ENCODE data around the gene SLC9A7.

Gene SLC9A7

GRCh38 chrX:46715997-46716396, 42.9 kb downstream of the SLC9A7 start:
- DNase-seq (ENCODE audit: low spot score) = no peak
- TF ChIP-seq, protein P1, sequence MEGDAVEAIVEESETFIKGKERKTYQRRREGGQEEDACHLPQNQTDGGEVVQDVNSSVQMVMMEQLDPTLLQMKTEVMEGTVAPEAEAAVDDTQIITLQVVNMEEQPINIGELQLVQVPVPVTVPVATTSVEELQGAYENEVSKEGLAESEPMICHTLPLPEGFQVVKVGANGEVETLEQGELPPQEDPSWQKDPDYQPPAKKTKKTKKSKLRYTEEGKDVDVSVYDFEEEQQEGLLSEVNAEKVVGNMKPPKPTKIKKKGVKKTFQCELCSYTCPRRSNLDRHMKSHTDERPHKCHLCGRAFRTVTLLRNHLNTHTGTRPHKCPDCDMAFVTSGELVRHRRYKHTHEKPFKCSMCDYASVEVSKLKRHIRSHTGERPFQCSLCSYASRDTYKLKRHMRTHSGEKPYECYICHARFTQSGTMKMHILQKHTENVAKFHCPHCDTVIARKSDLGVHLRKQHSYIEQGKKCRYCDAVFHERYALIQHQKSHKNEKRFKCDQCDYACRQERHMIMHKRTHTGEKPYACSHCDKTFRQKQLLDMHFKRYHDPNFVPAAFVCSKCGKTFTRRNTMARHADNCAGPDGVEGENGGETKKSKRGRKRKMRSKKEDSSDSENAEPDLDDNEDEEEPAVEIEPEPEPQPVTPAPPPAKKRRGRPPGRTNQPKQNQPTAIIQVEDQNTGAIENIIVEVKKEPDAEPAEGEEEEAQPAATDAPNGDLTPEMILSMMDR (IDR thresholded peaks at IDR 0.05) = no peak
- H3K4me3 ChIP-seq = no peak overlapping the region
- H3K27ac ChIP-seq = no peak overlapping the region

DNA sequence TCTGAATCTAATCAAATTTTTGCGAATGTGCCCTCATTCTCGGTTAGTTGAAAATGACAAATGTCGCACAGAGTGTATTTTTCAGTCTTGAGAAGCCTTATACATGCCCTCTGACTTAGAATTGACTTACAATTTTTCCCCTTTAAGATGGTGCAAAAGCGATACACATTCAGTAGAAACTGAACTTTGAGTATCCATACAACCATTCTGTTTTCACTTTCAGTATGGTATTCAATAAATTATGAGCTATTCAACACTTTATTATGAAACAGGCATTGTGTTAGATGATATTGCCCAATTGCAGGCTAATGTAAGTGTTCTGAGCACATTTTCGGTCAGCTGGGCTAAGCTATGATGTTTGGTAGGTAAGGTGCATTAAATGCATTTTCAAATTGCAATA, 43.4 kb downstream of the SLC9A7 start:
- Histone ChIP-seq H3K27ac (no peak overlapping the region), H3K4me3 (no peak overlapping the region)
- TF ChIP-seq, protein P1 (IDR thresholded peaks at IDR 0.05) = no peak
- DNase-seq (ENCODE audit: low spot score) = no peak

DNA sequence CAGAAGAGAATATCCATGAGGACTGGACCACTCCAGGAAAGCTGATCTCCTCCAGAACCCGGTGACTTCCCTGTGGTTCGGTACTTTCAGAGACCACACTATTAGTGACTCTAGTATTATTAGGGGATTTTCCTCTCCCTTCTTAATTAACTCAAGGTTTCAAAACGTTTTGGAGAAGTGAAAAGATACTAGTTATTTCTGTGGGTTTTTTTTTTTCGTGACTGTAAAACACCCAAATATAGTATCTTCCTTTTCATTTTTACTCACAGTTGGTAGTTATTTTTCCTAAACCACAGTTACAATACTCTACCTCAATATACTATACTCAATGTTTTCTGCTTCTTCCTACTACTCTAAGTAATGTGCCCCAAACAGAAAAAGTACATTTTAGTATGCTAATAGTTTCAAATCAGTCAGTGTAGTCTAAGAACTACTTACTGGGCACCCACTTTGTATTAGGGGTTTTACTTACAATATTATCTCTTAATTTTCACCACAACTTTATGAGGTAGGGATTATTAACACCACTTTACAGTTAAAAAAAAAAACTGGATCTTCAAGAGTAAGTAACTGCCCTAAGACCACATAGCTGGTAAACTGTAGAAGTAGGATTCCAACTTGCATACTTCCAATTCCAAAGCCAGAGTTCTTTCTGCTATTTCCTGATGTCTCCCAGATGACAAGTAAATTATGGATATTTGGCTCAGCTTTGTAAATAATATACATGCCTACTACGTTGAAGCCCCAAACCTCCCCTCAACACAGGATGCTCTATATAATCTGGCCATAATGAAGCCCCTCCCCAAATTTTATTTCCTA, 45.0 kb downstream of the SLC9A7 start:
- no peak for DNase-seq (ENCODE audit: low spot score)
- Histone ChIP-seq H3K4me3 (no peak overlapping the region), H3K27ac (no peak overlapping the region)
- TF ChIP-seq, protein P1 (IDR thresholded peaks at IDR 0.05) = no peak

- TF ChIP-seq, protein P1 (IDR thresholded peaks at IDR 0.05) = no peak
- no peak for DNase-seq (ENCODE audit: low spot score)
- Histone ChIP-seq H3K27ac (no peak overlapping the region), H3K4me3 (no peak overlapping the region)
Observed at GRCh38 chrX:46712764-46713163, 46.2 kb downstream of the SLC9A7 start.

GRCh38 chrX:46710927-46711623, 47.8 kb downstream of the SLC9A7 start:
- Histone ChIP-seq H3K4me3 (no peak overlapping the region), H3K27ac (no peak overlapping the region)
- no peak for DNase-seq (ENCODE audit: low spot score)
- TF ChIP-seq, protein P1 (IDR thresholded peaks at IDR 0.05) = no peak

DNA sequence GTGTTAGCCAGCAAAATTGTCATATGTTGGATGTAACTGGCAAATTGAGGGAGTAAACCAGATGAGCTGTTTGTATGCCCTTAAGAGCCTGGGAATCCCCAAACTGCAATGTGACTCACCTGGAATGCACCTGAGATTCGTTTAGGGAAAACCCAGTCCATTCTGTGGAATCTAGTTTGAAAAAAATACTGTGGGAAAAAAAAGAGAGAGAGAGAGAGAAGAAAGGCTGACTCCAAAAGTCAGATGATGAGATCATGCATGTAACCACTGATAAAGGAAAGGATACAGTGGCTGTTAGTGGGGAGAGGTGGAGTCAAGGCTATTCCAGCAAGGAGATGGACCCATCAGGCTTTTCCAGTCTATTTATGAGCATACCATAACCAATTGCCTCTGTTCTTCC, 48.5 kb downstream of the SLC9A7 start:
- no peak for DNase-seq (ENCODE audit: low spot score)
- Histone ChIP-seq H3K27ac (no peak overlapping the region), H3K4me3 (no peak overlapping the region)
- TF ChIP-seq, protein P1 (IDR thresholded peaks at IDR 0.05) = no peak

Data from coronary artery (tissue), 2 donors.